IPS-15b (cell line): ENCODE measurements around the gene ULK3.

ENCODE experiments used
- H3K27me3 ChIP-seq: one replicate; pipeline ENCODE4 v1.6.1; 2013; ENCODE audit warnings: low read length; ENCODE audit not compliant: control insufficient read depth, insufficient read depth
- H3K36me3 ChIP-seq: one replicate; pipeline ENCODE4 v1.6.1; 2013; ENCODE audit warnings: low read length; ENCODE audit not compliant: control insufficient read depth, insufficient read depth
- H3K4me1 ChIP-seq: one replicate; pipeline ENCODE4 v1.6.1; 2013; ENCODE audit warnings: mild to moderate bottlenecking, low read length; ENCODE audit not compliant: control insufficient read depth, insufficient read depth
- H3K4me3 ChIP-seq: one replicate; pipeline ENCODE4 v1.5.1; 2013; ENCODE audit warnings: low read depth, low read length
- H3K9ac ChIP-seq: one replicate; pipeline ENCODE4 v1.6.1; 2013; ENCODE audit warnings: low read depth, mild to moderate bottlenecking, low read length
- H3K9me3 ChIP-seq: one replicate; pipeline ENCODE4 v1.6.1; 2013; ENCODE audit warnings: mild to moderate bottlenecking, low read length; ENCODE audit not compliant: control insufficient read depth, insufficient read depth

The ULK3 gene

GRCh38 chr15:74865316-74865715 lies 22.4 kb upstream of the ULK3 start:
- Histone ChIP-seq H3K9ac (no peak overlapping the region), H3K27me3 (no peaks in the 10 kb centered on the region), H3K4me3 (no peak overlapping the region), H3K4me1 (no peaks in the 10 kb centered on the region), H3K36me3 (peaks cover 2% of the 10 kb centered on the region), H3K9me3 (no peaks in the 10 kb centered on the region)

- peaks cover 2% of the 10 kb centered on the region for H3K36me3 ChIP-seq
Observed at GRCh38 chr15:74864296-74864695, 21.3 kb upstream of the ULK3 start.

GRCh38 chr15:74863239-74864056 lies 20.5 kb upstream of the ULK3 start:
- Histone ChIP-seq H3K4me1 (no peaks in the 10 kb centered on the region), H3K4me3 (no peak overlapping the region)

More at GRCh38 chr15:74864296-74864695, 21.3 kb upstream of the ULK3 start:
- no peak overlapping the region for H3K4me3 ChIP-seq
- H3K9me3 ChIP-seq: no peaks in the 10 kb centered on the region
- H3K9ac ChIP-seq: no peak overlapping the region
- no peaks in the 10 kb centered on the region for H3K4me1 ChIP-seq
- H3K27me3 ChIP-seq: no peaks in the 10 kb centered on the region

DNA sequence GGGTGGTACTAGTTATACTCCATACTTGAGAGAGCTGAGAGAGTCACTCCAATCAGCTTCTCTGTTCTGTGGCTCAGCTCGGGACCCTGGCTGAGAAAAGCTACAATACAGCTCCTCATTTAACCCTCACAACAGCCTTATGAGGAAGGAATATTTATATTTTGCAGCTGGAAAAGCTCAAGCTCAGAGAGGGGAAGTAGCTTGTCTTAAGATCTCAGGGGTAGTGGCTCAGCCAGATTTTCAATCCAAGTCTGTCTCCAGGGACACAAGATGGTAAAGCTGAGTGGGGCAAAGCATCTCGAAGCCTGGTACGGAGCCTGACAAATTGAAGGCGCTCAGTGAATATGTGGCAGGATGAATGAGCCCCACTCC lies 15.4 kb upstream of the ULK3 start:
- Histone ChIP-seq H3K4me1 (no peaks in the 10 kb centered on the region), H3K9ac (no peak overlapping the region), H3K27me3 (no peaks in the 10 kb centered on the region), H3K4me3 (no peak overlapping the region), H3K9me3 (no peaks in the 10 kb centered on the region), H3K36me3 (peaks cover 2% of the 10 kb centered on the region)

More at GRCh38 chr15:74863239-74864056, 20.5 kb upstream of the ULK3 start:
- H3K27me3 ChIP-seq: no peaks in the 10 kb centered on the region
- no peak overlapping the region for H3K9ac ChIP-seq
- peaks cover 2% of the 10 kb centered on the region for H3K36me3 ChIP-seq
- no peaks in the 10 kb centered on the region for H3K9me3 ChIP-seq

GRCh38 chr15:74857671-74858368 lies 14.9 kb upstream of the ULK3 start:
- H3K27me3 ChIP-seq: no peaks in the 10 kb centered on the region
- no peak overlapping the region for H3K9ac ChIP-seq
- no peaks in the 10 kb centered on the region for H3K9me3 ChIP-seq
- H3K36me3 ChIP-seq: peaks cover 8% of the 10 kb centered on the region
- no peak overlapping the region for H3K4me3 ChIP-seq
- no peaks in the 10 kb centered on the region for H3K4me1 ChIP-seq

DNA sequence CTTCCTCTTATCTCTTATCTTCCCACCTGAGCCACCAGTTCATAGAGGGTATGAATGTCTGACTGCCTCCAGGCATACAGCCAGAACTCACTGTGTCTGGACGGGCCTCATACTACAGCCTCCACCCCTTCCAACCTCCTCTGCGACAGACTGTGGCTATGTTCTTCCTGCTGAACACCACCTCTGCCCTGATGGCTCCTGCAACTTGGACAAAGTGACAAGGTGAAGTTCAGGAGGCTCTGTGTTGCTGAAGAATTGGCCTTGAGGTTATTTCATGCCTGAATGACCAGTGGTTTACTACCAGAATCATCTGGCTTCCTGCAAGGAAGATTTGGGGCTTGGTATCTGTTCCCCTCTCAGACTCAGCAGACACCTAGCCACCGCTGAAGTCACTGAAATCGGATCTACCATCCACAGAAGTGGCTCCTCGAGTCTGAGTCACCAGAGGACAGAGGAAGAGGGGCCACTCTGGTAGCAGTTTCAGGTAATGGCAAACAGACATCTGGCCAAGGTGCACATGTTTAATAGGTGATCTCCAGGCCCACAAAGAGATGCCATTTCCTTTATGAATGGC lies 14.2 kb upstream of the ULK3 start:
- Histone ChIP-seq H3K4me3 (no peak overlapping the region), H3K36me3 (peaks cover 10% of the 10 kb centered on the region), H3K4me1 (no peaks in the 10 kb centered on the region), H3K9me3 (no peaks in the 10 kb centered on the region), H3K9ac (no peak overlapping the region), H3K27me3 (no peaks in the 10 kb centered on the region)

DNA sequence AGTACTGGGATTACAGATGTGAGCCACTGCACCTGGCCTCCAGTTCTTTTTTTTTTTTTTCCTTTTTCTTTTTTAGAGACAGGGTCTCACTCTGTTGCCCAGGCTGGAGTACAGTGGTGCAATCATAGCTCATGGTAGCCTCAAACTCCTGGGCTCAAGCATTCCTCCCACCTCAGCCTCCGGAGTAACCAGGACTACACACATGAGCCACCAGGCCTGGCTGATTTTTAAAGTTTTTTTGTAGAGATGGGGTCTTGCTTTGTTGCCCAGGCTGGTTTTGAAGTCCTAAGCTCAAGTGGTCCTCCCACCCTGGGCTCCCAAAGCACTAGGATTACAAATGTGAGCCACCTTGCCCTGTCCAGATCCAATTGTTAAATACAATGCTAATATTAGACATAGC lies 13.6 kb upstream of the ULK3 start:
- Histone ChIP-seq H3K9ac (no peak overlapping the region), H3K27me3 (no peaks in the 10 kb centered on the region), H3K4me1 (no peaks in the 10 kb centered on the region), H3K4me3 (no peak overlapping the region), H3K36me3 (peaks cover 16% of the 10 kb centered on the region), H3K9me3 (no peaks in the 10 kb centered on the region)

DNA sequence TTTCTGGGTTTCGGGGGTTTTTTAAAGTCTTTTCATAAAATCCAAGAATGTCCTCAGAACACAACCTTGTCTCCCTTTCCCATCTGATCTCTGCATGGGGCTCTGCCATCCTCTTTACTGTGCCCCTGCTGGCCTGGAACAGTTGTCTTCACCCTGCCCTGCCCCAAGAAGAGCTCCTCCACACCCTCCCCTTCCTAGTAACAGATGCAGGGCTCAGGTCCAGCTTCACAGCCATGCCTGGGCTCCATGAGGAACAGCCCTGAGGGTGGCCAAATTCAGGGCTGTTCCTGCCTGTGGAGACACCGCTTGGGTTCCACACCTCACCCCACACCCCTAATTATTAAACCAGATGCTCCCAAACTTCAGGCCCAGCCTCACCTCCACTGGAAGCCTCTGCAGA lies 12.9 kb upstream of the ULK3 start:
- Histone ChIP-seq H3K9ac (no peak overlapping the region), H3K27me3 (no peaks in the 10 kb centered on the region), H3K4me3 (no peak overlapping the region), H3K4me1 (no peaks in the 10 kb centered on the region), H3K36me3 (peaks cover 19% of the 10 kb centered on the region), H3K9me3 (no peaks in the 10 kb centered on the region)

DNA sequence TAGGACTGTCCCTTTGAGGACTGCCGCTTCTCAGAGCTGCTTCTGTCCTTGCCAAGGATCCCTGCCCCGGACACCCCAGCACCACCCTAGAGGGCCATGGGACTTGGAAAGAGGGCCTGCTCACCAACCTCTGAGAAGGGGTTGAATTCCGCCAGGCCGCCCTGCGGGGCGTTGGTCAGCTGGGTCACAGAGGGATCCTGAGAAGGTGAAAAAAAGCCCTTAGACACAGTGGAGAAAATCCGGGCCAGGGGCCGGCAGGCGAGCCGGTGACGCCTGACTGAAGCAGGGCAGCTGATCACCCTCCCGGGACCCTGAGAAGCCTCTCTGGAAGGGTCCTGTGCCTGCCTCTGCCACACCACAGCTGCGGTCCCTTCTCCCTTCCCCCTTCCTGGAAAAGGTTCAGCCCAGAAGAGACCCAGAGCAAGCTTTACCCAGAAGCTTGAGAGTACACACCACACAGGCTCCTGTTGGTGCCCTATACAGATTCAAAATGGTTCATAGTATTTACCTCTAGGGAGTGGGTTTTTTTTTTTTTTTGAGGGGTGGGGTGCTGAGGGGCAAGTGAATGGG lies 11.6 kb upstream of the ULK3 start:
- no peaks in the 10 kb centered on the region for H3K27me3 ChIP-seq
- H3K9ac ChIP-seq: no peak overlapping the region
- H3K36me3 ChIP-seq: peaks cover 25% of the 10 kb centered on the region
- no peak overlapping the region for H3K4me3 ChIP-seq
- no peaks in the 10 kb centered on the region for H3K9me3 ChIP-seq
- H3K4me1 ChIP-seq: no peaks in the 10 kb centered on the region

GRCh38 chr15:74851960-74852359 lies 9.0 kb upstream of the ULK3 start:
- H3K9me3 ChIP-seq: no peaks in the 10 kb centered on the region
- H3K27me3 ChIP-seq: no peaks in the 10 kb centered on the region
- no peak overlapping the region for H3K4me3 ChIP-seq
- H3K4me1 ChIP-seq: no peaks in the 10 kb centered on the region
- peaks cover 37% of the 10 kb centered on the region for H3K36me3 ChIP-seq
- no peak overlapping the region for H3K9ac ChIP-seq

DNA sequence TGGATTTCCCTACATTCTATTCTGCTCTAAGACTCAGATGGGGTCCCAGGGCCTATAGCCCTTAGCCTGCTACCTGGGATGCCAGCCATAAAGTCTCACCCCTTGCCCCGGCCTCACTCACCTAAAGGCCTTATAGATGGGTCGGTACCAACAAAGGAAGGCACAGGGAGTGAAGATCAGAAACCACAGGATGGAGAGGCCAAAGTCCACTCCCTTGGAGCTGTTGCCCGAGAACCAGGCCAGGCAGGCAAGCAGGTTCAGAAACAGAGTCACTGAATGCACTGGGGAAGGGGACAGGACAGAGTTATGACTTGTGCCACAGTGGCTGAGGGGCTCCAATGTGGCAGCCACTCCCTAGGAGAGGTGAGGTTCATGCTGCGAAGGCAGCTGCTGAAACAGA lies 7.4 kb upstream of the ULK3 start:
- no peak overlapping the region for H3K9ac ChIP-seq
- peaks cover 37% of the 10 kb centered on the region for H3K36me3 ChIP-seq
- H3K9me3 ChIP-seq: no peaks in the 10 kb centered on the region

More for the DNA sequence above, 7.4 kb upstream of the ULK3 start:
- H3K4me3 ChIP-seq: no peak overlapping the region
- no peaks in the 10 kb centered on the region for H3K4me1 ChIP-seq
- H3K27me3 ChIP-seq: no peaks in the 10 kb centered on the region
